HCT116 (cell line): ENCODE measurements around the gene IPO13. TPM values are rescaled to one million over a fixed set of nuclear protein-coding genes. Genes with fewer than 3 reads are reported as not detected.

ENCODE experiments used
- ATAC-seq: fragments of 200-7000 bp; cut with Tn5 transposase; 2 replicates; pipeline ENCODE4 v1.9.1; 2020; ENCODE audit warnings: mild to moderate bottlenecking, moderate library complexity
- BruUV-seq: library from RNA; stranded (reverse); fragments of 400-500 nt; replicated peaks from 2 replicates; lab custom pipeline; 2021; lab: Mats Ljungman, UMichigan
- CTCF ChIA-PET: fragments of 300-600 bp; sonication (Branson Sonifier 250); formaldehyde crosslinking; loops from one replicate; lab custom pipeline; 2021; ENCODE audit warnings: antibody characterized with exemption; lab: Charles Lee
- POLR2A ChIA-PET: fragments of 300-600, 350-600 bp; sonication (Branson Sonifier 250); formaldehyde crosslinking; loops from one replicate; lab custom pipeline; 2021; ENCODE audit warnings: antibody characterized with exemption; lab: Charles Lee
- RAD21 ChIA-PET, 2 experiments: fragments of 300-600 bp; sonication (Branson Sonifier 250); formaldehyde crosslinking; loops; one replicate each; lab custom pipeline; 2023; ENCODE audit warnings: low total read pairs in 2 of 2; ENCODE audit not compliant: uncharacterized antibody in 2 of 2, unreplicated experiment in 2 of 2, low non-redundant PET in 1 of 2; lab: Charles Lee
- DNase-seq: peaks from one replicate; pipeline ENCODE4 v3.0.0-alpha.2; 2010; ENCODE audit warnings: low read depth, low spot score
- H2AFZ ChIP-seq: fragments of 200-600 bp; shearing (Covaris generic), sonication (generic); 2 replicates; pipeline ENCODE4 v1.6.1; 2017; ENCODE audit warnings: low read depth, mixed run types, mixed read lengths, antibody characterized with exemption, low read length; ENCODE audit not compliant: poor library complexity, severe bottlenecking
- H3K27ac ChIP-seq: 2 replicates; pipeline ENCODE4 v1.5.1; 2012; ENCODE audit warnings: low read depth, low read length
- H3K27me3 ChIP-seq: fragments of 200-600 bp; sonication (generic); 2 replicates; pipeline ENCODE4 v1.6.1; 2016; ENCODE audit warnings: mixed run types, low read length, mixed read lengths; ENCODE audit not compliant: insufficient read depth
- H3K36me3 ChIP-seq, 2 experiments: fragments of 200-500 bp in 1 of 2; fragments of 200-600 bp in 1 of 2; sonication (Bioruptor generic) in 1 of 2; sonication (generic) in 1 of 2; 2 replicates each; pipeline versions ENCODE4 v1.5.1 to v1.6.1; 2014 to 2016; ENCODE audit warnings: low read length in 2 of 2, inconsistent platforms in 1 of 2, mixed read lengths in 1 of 2, mixed run types in 1 of 2; ENCODE audit not compliant: insufficient read depth in 2 of 2, control insufficient read depth in 1 of 2
- H3K4me1 ChIP-seq, 2 experiments: fragments of 200-600 bp in 1 of 2; sonication (generic) in 1 of 2; 2 replicates each; pipeline versions ENCODE4 v1.5.1 to v1.6.1; 2012 to 2017; ENCODE audit warnings: low read length in 2 of 2, inconsistent platforms in 1 of 2, mild to moderate bottlenecking in 1 of 2, mixed read lengths in 1 of 2, mixed run types in 1 of 2, moderate library complexity in 1 of 2; ENCODE audit not compliant: insufficient read depth in 2 of 2, control insufficient read depth in 1 of 2
- H3K4me2 ChIP-seq: fragments of 200-600 bp; sonication (generic); 2 replicates; pipeline ENCODE4 v1.6.1; 2017; ENCODE audit warnings: mixed run types, low read length, mixed read lengths
- H3K4me3 ChIP-seq, 2 experiments: fragments of 200-600 bp in 1 of 2; sonication (generic) in 1 of 2; replicated peaks in 1 of 2; 2 replicates each; pipeline ENCODE4 v1.5.1; 2011 to 2016; ENCODE audit warnings: low read length in 2 of 2, control low read depth in 1 of 2, low read depth in 1 of 2, mild to moderate bottlenecking in 1 of 2, mixed read lengths in 1 of 2, mixed run types in 1 of 2
- H3K79me2 ChIP-seq: fragments of 200-600 bp; sonication (generic); 2 replicates; pipeline ENCODE4 v1.6.1; 2017; ENCODE audit warnings: mild to moderate bottlenecking, mixed run types, low read length, moderate library complexity, mixed read lengths; ENCODE audit not compliant: insufficient read depth
- H3K9ac ChIP-seq: fragments of 200-600 bp; sonication (generic); 2 replicates; pipeline ENCODE4 v1.6.1; 2016; ENCODE audit warnings: low read length, mixed read lengths
- H3K9me2 ChIP-seq: fragments of 200-600 bp; sonication (generic), shearing (Covaris generic); 2 replicates; pipeline ENCODE4 v1.6.1; 2017; ENCODE audit warnings: mixed run types, mild to moderate bottlenecking, moderate library complexity; ENCODE audit not compliant: insufficient read depth
- H3K9me3 ChIP-seq, 2 experiments: fragments of 200-500 bp in 1 of 2; fragments of 200-600 bp in 1 of 2; sonication (Bioruptor generic) in 1 of 2; sonication (generic) in 1 of 2; 2 replicates each; pipeline ENCODE4 v1.6.1; 2014 to 2017; ENCODE audit warnings: low read length in 2 of 2, mixed read lengths in 2 of 2, inconsistent platforms in 1 of 2, low read depth in 1 of 2, mild to moderate bottlenecking in 1 of 2, mixed run types in 1 of 2, moderate library complexity in 1 of 2; ENCODE audit not compliant: control insufficient read depth in 1 of 2, insufficient read depth in 1 of 2
- H4K20me1 ChIP-seq: fragments of 200-600 bp; sonication (generic), shearing (Covaris generic); 2 replicates; pipeline ENCODE4 v1.6.1; 2017; ENCODE audit warnings: mixed run types, mild to moderate bottlenecking, moderate library complexity; ENCODE audit not compliant: insufficient read depth
- CBX3 ChIP-seq: IDR thresholded peaks from 2 replicates; pipeline ENCODE4 v1.6.1; 2012; ENCODE audit warnings: low read depth
- CEBPB ChIP-seq: IDR thresholded peaks from 2 replicates; pipeline ENCODE4 v1.6.1; 2012; ENCODE audit warnings: low read depth
- EGR1 ChIP-seq: IDR thresholded peaks from 2 replicates; pipeline ENCODE4 v1.6.1; 2012; ENCODE audit warnings: low read depth
- ELF1 ChIP-seq: IDR thresholded peaks from 2 replicates; pipeline ENCODE4 v1.6.1; 2012; ENCODE audit warnings: low read depth, borderline replicate concordance
- EZH2phosphoT487 ChIP-seq: fragments of 200-600 bp; IDR thresholded peaks from 2 replicates; pipeline ENCODE4 v1.6.1; 2018; ENCODE audit warnings: antibody characterized with exemption, borderline replicate concordance
- FOSL1 ChIP-seq: IDR thresholded peaks from 2 replicates; pipeline ENCODE4 v1.6.1; 2012; ENCODE audit warnings: low read depth
- JUND ChIP-seq: IDR thresholded peaks from 2 replicates; pipeline ENCODE4 v1.6.1; 2012
- POLR2A ChIP-seq: IDR thresholded peaks from 2 replicates; pipeline ENCODE4 v1.7.0; 2011; ENCODE audit warnings: borderline replicate concordance; ENCODE audit not compliant: insufficient read depth, insufficient read length; ENCODE audit errors: extremely low read depth
- RAD21 ChIP-seq: IDR thresholded peaks from 2 replicates; pipeline ENCODE4 v1.6.1; 2012; ENCODE audit warnings: low read depth, mild to moderate bottlenecking
- SIN3A ChIP-seq: IDR thresholded peaks from 2 replicates; pipeline ENCODE4 v1.6.1; 2012; ENCODE audit warnings: low read depth
- TCF7L2 ChIP-seq: IDR thresholded peaks from 2 replicates; pipeline ENCODE4 v1.7.0; 2011; ENCODE audit warnings: borderline replicate concordance, inconsistent platforms; ENCODE audit not compliant: insufficient read depth, insufficient read length; ENCODE audit errors: extremely low read depth
- ZFX ChIP-seq: fragments of 450-650 bp; IDR thresholded peaks from 2 replicates; pipeline ENCODE4 v1.6.1; 2017
- ZNF274 ChIP-seq: fragments of 200-500 bp; sonication (Bioruptor generic); IDR thresholded peaks from 2 replicates; pipeline ENCODE4 v1.6.1; 2014; ENCODE audit warnings: mild to moderate bottlenecking, low read depth, low read length, inconsistent platforms
- intact Hi-C: fragments of 100-400 bp; cut with micrococcal nuclease; formaldehyde crosslinking; loops from 2 replicates; pipeline ENCODE4 v1.10.0; 2022
- total RNA-seq: library from RNA; stranded (reverse); gene quantifications from one replicate; pipeline ENCODE4 v1.2.1, GENCODE V29; 2021; ENCODE audit not compliant: unreplicated experiment
- TF ChIP-seq, protein P1 (sequence below): IDR thresholded peaks from 2 replicates; pipeline ENCODE4 v1.6.1; 2012
- TF ChIP-seq, protein P2 (sequence below): IDR thresholded peaks from 2 replicates; pipeline ENCODE4 v1.6.1; 2012; ENCODE audit warnings: low read depth
- TF ChIP-seq, protein P3 (sequence below), 3 experiments: fragments of 200-600 bp in 1 of 3; sonication (generic) in 1 of 3; IDR thresholded peaks in 2 of 3; conservative IDR thresholded peaks in 1 of 3; 2 replicates each; pipeline ENCODE4 v1.5.1; 2012 to 2017; ENCODE audit warnings: low read depth in 2 of 3, low read length in 2 of 3, antibody characterized with exemption in 1 of 3, borderline replicate concordance in 1 of 3, control low read depth in 1 of 3, mild to moderate bottlenecking in 1 of 3, mixed read lengths in 1 of 3, mixed run types in 1 of 3, moderate library complexity in 1 of 3; ENCODE audit not compliant: insufficient read depth in 1 of 3

The IPO13 gene
- total RNA-seq, 1 experiment from 2014 or later, result 18.7 TPM

DNA sequence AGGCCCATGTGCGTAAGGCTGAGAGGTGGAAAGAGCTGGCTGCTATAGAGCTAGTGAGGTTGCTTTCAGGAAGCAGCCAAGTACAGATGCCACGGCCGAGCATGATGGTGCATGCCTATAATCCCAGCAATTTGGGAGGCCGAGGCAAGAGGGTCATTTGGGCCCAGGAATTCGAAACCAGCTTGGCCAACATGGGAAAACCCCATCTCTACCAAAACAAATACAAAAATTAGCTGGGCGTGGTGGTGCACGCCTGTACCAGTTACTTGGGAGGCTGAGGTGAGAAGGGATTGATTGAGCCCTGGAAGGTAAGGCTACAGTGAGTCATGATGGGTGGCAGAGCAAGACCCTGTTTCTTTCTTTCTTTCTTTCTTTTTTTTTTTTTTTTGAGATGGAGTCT, 47.3 kb downstream of the IPO13 start:
- H3K9ac ChIP-seq, result no peak overlapping the region
- DNase-seq (no peak), ATAC-seq (no peak)
- TF ChIP-seq ELF1 (no peak), JUND (no peak), CEBPB (no peak), EGR1 (no peak), EZH2phosphoT487 (no peak), TCF7L2 (no peak), FOSL1 (no peak), ZFX (no peak), RAD21 (no peak), SIN3A (no peak), POLR2A (no peak), ZNF274 (no peak), CBX3 (no peak)
- TF ChIP-seq, protein P1, sequence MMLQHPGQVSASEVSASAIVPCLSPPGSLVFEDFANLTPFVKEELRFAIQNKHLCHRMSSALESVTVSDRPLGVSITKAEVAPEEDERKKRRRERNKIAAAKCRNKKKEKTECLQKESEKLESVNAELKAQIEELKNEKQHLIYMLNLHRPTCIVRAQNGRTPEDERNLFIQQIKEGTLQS, result no peak
- TF ChIP-seq, protein P2, sequence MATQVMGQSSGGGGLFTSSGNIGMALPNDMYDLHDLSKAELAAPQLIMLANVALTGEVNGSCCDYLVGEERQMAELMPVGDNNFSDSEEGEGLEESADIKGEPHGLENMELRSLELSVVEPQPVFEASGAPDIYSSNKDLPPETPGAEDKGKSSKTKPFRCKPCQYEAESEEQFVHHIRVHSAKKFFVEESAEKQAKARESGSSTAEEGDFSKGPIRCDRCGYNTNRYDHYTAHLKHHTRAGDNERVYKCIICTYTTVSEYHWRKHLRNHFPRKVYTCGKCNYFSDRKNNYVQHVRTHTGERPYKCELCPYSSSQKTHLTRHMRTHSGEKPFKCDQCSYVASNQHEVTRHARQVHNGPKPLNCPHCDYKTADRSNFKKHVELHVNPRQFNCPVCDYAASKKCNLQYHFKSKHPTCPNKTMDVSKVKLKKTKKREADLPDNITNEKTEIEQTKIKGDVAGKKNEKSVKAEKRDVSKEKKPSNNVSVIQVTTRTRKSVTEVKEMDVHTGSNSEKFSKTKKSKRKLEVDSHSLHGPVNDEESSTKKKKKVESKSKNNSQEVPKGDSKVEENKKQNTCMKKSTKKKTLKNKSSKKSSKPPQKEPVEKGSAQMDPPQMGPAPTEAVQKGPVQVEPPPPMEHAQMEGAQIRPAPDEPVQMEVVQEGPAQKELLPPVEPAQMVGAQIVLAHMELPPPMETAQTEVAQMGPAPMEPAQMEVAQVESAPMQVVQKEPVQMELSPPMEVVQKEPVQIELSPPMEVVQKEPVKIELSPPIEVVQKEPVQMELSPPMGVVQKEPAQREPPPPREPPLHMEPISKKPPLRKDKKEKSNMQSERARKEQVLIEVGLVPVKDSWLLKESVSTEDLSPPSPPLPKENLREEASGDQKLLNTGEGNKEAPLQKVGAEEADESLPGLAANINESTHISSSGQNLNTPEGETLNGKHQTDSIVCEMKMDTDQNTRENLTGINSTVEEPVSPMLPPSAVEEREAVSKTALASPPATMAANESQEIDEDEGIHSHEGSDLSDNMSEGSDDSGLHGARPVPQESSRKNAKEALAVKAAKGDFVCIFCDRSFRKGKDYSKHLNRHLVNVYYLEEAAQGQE, result no peak
- TF ChIP-seq, protein P3, sequence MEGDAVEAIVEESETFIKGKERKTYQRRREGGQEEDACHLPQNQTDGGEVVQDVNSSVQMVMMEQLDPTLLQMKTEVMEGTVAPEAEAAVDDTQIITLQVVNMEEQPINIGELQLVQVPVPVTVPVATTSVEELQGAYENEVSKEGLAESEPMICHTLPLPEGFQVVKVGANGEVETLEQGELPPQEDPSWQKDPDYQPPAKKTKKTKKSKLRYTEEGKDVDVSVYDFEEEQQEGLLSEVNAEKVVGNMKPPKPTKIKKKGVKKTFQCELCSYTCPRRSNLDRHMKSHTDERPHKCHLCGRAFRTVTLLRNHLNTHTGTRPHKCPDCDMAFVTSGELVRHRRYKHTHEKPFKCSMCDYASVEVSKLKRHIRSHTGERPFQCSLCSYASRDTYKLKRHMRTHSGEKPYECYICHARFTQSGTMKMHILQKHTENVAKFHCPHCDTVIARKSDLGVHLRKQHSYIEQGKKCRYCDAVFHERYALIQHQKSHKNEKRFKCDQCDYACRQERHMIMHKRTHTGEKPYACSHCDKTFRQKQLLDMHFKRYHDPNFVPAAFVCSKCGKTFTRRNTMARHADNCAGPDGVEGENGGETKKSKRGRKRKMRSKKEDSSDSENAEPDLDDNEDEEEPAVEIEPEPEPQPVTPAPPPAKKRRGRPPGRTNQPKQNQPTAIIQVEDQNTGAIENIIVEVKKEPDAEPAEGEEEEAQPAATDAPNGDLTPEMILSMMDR (IDR thresholded peaks at IDR 0.05 in 2 of 3, conservative IDR thresholded peaks at IDR 0.05 in 1 of 3; ENCODE audit: borderline replicate concordance in 1 of 3, insufficient read depth in 1 of 3, low read depth in 2 of 3, low read length in 2 of 3), result no peak
- H3K9me2 ChIP-seq, result no peaks in the 10 kb centered on the region
- intact Hi-C loops, result loop anchor here (1.0 to 2.0 kb wide), 2 partner anchors 42 to 53 kb away; no protein-coding TSS in a partner anchor
- H3K4me2 ChIP-seq, result no peak overlapping the region
- no peak overlapping the region for H3K4me3 ChIP-seq
- no TSS peak for BruUV-seq
- ChIA-PET POLR2A (no interaction called here), CTCF (interaction anchor here (0.9 to 3.3 kb wide), 3 partner anchors 13 to 54 kb away, joined by 3 to 13 read pairs (median 7); no protein-coding TSS in a partner anchor), RAD21 (interaction anchor here in 1 of 2 experiments (0.9 kb wide), 1 partner anchor 54 kb away, joined by 3 read pairs; no protein-coding TSS in a partner anchor)
- H3K36me3 ChIP-seq, result no peaks in the 10 kb centered on the region
- no peaks in the 10 kb centered on the region for H3K27me3 ChIP-seq
- H3K9me3 ChIP-seq, result no peaks in the 10 kb centered on the region
- H4K20me1 ChIP-seq, result no peaks in the 10 kb centered on the region
- H3K4me1 ChIP-seq, result peaks cover 10 to 39% of the 10 kb centered on the region in 2 experiments
- no peak overlapping the region for H3K27ac ChIP-seq
- no peaks in the 10 kb centered on the region for H3K79me2 ChIP-seq
- H2AFZ ChIP-seq, result no peak overlapping the region
